HepG2 (cell line): ENCODE data around the gene FXN. TPM values are rescaled to one million over a fixed set of nuclear protein-coding genes. Genes with fewer than 3 reads are reported as not detected.

Source experiments
- FOXO1 ChIP-seq: sonication (generic); formaldehyde crosslinking; IDR thresholded peaks from 2 replicates; pipeline ENCODE4 v1.4.0; 2020; ENCODE audit warnings: missing genetic modification reagents
- GABPA ChIP-seq, 2 experiments: IDR thresholded peaks; 2 replicates each; pipeline ENCODE4 v1.6.1; 2011 to 2016; ENCODE audit warnings: low read depth in 2 of 2, low read length in 1 of 2, missing biosample characterization in 1 of 2, missing genetic modification characterization in 1 of 2
- HDAC1 ChIP-seq: sonication (generic); formaldehyde crosslinking; IDR thresholded peaks from 2 replicates; pipeline ENCODE4 v1.5.1; 2020; ENCODE audit warnings: mild to moderate bottlenecking, missing genetic modification reagents
- PITX1 ChIP-seq: sonication (generic); formaldehyde crosslinking; IDR thresholded peaks from 2 replicates; pipeline ENCODE4 v1.5.1; 2020; ENCODE audit warnings: mild to moderate bottlenecking, missing genetic modification reagents
- POLR2G ChIP-seq: fragments of 200-400 bp; formaldehyde crosslinking; IDR thresholded peaks from 2 replicates; pipeline ENCODE4 v1.6.1; 2018; ENCODE audit warnings: mild to moderate bottlenecking, low read depth, low read length, moderate library complexity
- RFXANK ChIP-seq: IDR thresholded peaks from 2 replicates; pipeline ENCODE4 v1.6.1; 2016
- SAP130 ChIP-seq: IDR thresholded peaks from 2 replicates; pipeline ENCODE4 v1.6.1; 2016; ENCODE audit warnings: low read depth
- TP53 ChIP-seq: sonication (generic); formaldehyde crosslinking; conservative IDR thresholded peaks from 2 replicates; pipeline ENCODE4 v1.4.0; 2020; ENCODE audit warnings: missing genetic modification reagents
- ZBTB38 ChIP-seq: sonication (generic); formaldehyde crosslinking; IDR thresholded peaks from 2 replicates; pipeline ENCODE4 v1.5.1; 2020; ENCODE audit warnings: mild to moderate bottlenecking, missing genetic modification reagents
- ZFYVE20 ChIP-seq: sonication (generic); formaldehyde crosslinking; IDR thresholded peaks from 2 replicates; pipeline ENCODE4 v1.8.0; 2023; ENCODE audit warnings: low read depth, mild to moderate bottlenecking, moderate library complexity, missing genetic modification reagents, borderline replicate concordance
- ZNF12 ChIP-seq: sonication (generic); formaldehyde crosslinking; IDR thresholded peaks from 2 replicates; pipeline ENCODE4 v1.5.0; 2020; ENCODE audit warnings: missing genetic modification reagents
- ZNF616 ChIP-seq: sonication (generic); formaldehyde crosslinking; IDR thresholded peaks from 2 replicates; pipeline ENCODE4 v1.5.0; 2020; ENCODE audit warnings: low read depth, mild to moderate bottlenecking, missing genetic modification reagents
- ZNF678 ChIP-seq: sonication (generic); formaldehyde crosslinking; IDR thresholded peaks from 2 replicates; pipeline ENCODE4 v1.4.0; 2020; ENCODE audit warnings: mild to moderate bottlenecking, missing genetic modification reagents
- ZSCAN20 ChIP-seq: sonication (generic); formaldehyde crosslinking; IDR thresholded peaks from 2 replicates; pipeline ENCODE4 v1.4.0; 2020; ENCODE audit warnings: missing genetic modification reagents, mild to moderate bottlenecking, borderline replicate concordance
- polyA plus RNA-seq, 8 experiments: library from polyadenylated mRNA; depleted of rRNA in 3 of 8; stranded (reverse) in 7 of 8; unstranded in 1 of 8; fragments of >200 nt; fragmentation: Illumina TruSeq in 4 of 8; extraction: Trizol in 4 of 8; gene quantifications; 2 replicates each; pipeline versions ENCODE4 v1.2.1 to v1.2.3, GENCODE V29; 2011 to 2016; ENCODE audit warnings: low read depth in 4 of 8, missing spikeins in 1 of 8, mixed read lengths in 1 of 8; ENCODE audit not compliant: insufficient read depth in 1 of 8
- total RNA-seq, 5 experiments: library from RNA; depleted of rRNA; stranded (reverse); fragments of >200 nt; fragmentation: Illumina TruSeq; extraction: Trizol; gene quantifications; 2 replicates each; pipeline ENCODE4 v1.2.3, GENCODE V29; 2016; ENCODE audit warnings: low read depth in 1 of 5
- TF ChIP-seq, protein P1 (sequence below): sonication (generic); formaldehyde crosslinking; IDR thresholded peaks from 2 replicates; pipeline ENCODE4 v1.5.0; 2020; ENCODE audit warnings: mild to moderate bottlenecking, missing genetic modification reagents
- TF ChIP-seq, protein P2 (sequence below): sonication (generic); formaldehyde crosslinking; IDR thresholded peaks from 2 replicates; pipeline ENCODE4 v1.5.1; 2020; ENCODE audit warnings: missing genetic modification reagents, mild to moderate bottlenecking, borderline replicate concordance
- TF ChIP-seq, protein P3 (sequence below): sonication (generic); formaldehyde crosslinking; IDR thresholded peaks from 2 replicates; pipeline ENCODE4 v1.4.0; 2020; ENCODE audit warnings: mild to moderate bottlenecking, missing genetic modification reagents
- TF ChIP-seq, protein P4 (sequence below): sonication (generic); formaldehyde crosslinking; IDR thresholded peaks from 2 replicates; pipeline ENCODE4 v1.5.0; 2020; ENCODE audit warnings: mild to moderate bottlenecking, missing genetic modification reagents, borderline replicate concordance
- TF ChIP-seq, protein P5 (sequence below): sonication (generic); formaldehyde crosslinking; IDR thresholded peaks from 2 replicates; pipeline ENCODE4 v1.4.0; 2020; ENCODE audit warnings: mild to moderate bottlenecking, missing genetic modification reagents

FXN gene
- total and polyA plus RNA-seq, 2 of the 13 experiments (the other 11 are each of a cell fraction or from before 2014, with no cell fraction given), result 24.1 to 26.0 TPM

DNA sequence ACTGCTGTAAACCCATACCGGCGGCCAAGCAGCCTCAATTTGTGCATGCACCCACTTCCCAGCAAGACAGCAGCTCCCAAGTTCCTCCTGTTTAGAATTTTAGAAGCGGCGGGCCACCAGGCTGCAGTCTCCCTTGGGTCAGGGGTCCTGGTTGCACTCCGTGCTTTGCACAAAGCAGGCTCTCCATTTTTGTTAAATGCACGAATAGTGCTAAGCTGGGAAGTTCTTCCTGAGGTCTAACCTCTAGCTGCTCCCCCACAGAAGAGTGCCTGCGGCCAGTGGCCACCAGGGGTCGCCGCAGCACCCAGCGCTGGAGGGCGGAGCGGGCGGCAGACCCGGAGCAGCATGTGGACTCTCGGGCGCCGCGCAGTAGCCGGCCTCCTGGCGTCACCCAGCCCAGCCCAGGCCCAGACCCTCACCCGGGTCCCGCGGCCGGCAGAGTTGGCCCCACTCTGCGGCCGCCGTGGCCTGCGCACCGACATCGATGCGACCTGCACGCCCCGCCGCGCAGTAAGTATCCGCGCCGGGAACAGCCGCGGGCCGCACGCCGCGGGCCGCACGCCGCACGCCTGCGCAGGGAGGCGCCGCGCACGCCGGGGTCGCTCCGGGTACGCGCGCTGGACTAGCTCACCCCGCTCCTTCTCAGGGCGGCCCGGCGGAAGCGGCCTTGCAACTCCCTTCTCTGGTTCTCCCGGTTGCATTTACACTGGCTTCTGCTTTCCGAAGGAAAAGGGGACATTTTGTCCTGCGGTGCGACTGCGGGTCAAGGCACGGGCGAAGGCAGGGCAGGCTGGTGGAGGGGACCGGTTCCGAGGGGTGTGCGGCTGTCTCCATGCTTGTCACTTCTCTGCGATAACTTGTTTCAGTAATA lies at the start of gene FXN (continued):
- TF ChIP-seq ZSCAN20 (CRISPR knock-in tag) (0 out of 2 replicates have a peak, but pooled peaks have one; percentile 52), ZNF678 (CRISPR knock-in tag) (peak; percentile 65; the same call in 1 of the 2 replicates), ZBTB38 (CRISPR knock-in tag) (peak; percentile 57; the same call in 1 of the 2 replicates), GABPA (IDR thresholded peaks at IDR 0.05; ENCODE audit: low read depth, low read length) (no peak), GABPA (CRISPR knock-in tag; IDR thresholded peaks at IDR 0.05; ENCODE audit: low read depth) (no peak), FOXO1 (CRISPR knock-in tag) (peak; percentile 33; the same call in 1 of the 2 replicates), ZFYVE20 (CRISPR knock-in tag) (no peak), ZNF12 (CRISPR knock-in tag) (0 out of 2 replicates have a peak, but pooled peaks have one; percentile 12), ZNF616 (CRISPR knock-in tag) (no peak), HDAC1 (peak; percentile 91), TP53 (CRISPR knock-in tag) (0 out of 2 replicates have a peak, but pooled peaks have one; percentile 47), RFXANK (CRISPR knock-in tag) (0 out of 2 replicates have a peak, but pooled peaks have one; percentile 32), POLR2G (peak; percentile 75), PITX1 (CRISPR knock-in tag) (no peak), SAP130 (CRISPR knock-in tag) (peak; percentile 82)
- TF ChIP-seq, protein P1, sequence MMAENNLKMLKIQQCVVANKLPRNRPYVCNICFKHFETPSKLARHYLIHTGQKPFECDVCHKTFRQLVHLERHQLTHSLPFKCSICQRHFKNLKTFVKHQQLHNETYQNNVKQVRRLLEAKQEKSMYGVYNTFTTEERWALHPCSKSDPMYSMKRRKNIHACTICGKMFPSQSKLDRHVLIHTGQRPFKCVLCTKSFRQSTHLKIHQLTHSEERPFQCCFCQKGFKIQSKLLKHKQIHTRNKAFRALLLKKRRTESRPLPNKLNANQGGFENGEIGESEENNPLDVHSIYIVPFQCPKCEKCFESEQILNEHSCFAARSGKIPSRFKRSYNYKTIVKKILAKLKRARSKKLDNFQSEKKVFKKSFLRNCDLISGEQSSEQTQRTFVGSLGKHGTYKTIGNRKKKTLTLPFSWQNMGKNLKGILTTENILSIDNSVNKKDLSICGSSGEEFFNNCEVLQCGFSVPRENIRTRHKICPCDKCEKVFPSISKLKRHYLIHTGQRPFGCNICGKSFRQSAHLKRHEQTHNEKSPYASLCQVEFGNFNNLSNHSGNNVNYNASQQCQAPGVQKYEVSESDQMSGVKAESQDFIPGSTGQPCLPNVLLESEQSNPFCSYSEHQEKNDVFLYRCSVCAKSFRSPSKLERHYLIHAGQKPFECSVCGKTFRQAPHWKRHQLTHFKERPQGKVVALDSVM (CRISPR knock-in tag), result peak; percentile 71
- TF ChIP-seq, protein P2, sequence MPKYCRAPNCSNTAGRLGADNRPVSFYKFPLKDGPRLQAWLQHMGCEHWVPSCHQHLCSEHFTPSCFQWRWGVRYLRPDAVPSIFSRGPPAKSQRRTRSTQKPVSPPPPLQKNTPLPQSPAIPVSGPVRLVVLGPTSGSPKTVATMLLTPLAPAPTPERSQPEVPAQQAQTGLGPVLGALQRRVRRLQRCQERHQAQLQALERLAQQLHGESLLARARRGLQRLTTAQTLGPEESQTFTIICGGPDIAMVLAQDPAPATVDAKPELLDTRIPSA, result peak; percentile 71; the same call in 1 of the 2 replicates
- TF ChIP-seq, protein P3, sequence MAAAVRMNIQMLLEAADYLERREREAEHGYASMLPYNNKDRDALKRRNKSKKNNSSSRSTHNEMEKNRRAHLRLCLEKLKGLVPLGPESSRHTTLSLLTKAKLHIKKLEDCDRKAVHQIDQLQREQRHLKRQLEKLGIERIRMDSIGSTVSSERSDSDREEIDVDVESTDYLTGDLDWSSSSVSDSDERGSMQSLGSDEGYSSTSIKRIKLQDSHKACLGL (CRISPR knock-in tag), result peak; percentile 77; the same call in 1 of the 2 replicates
- TF ChIP-seq, protein P4, sequence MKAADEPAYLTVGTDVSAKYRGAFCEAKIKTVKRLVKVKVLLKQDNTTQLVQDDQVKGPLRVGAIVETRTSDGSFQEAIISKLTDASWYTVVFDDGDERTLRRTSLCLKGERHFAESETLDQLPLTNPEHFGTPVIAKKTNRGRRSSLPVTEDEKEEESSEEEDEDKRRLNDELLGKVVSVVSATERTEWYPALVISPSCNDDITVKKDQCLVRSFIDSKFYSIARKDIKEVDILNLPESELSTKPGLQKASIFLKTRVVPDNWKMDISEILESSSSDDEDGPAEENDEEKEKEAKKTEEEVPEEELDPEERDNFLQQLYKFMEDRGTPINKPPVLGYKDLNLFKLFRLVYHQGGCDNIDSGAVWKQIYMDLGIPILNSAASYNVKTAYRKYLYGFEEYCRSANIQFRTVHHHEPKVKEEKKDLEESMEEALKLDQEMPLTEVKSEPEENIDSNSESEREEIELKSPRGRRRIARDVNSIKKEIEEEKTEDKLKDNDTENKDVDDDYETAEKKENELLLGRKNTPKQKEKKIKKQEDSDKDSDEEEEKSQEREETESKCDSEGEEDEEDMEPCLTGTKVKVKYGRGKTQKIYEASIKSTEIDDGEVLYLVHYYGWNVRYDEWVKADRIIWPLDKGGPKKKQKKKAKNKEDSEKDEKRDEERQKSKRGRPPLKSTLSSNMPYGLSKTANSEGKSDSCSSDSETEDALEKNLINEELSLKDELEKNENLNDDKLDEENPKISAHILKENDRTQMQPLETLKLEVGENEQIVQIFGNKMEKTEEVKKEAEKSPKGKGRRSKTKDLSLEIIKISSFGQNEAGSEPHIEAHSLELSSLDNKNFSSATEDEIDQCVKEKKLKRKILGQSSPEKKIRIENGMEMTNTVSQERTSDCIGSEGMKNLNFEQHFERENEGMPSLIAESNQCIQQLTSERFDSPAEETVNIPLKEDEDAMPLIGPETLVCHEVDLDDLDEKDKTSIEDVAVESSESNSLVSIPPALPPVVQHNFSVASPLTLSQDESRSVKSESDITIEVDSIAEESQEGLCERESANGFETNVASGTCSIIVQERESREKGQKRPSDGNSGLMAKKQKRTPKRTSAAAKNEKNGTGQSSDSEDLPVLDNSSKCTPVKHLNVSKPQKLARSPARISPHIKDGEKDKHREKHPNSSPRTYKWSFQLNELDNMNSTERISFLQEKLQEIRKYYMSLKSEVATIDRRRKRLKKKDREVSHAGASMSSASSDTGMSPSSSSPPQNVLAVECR (CRISPR knock-in tag), result peak; percentile 64; the same call in 1 of the 2 replicates
- TF ChIP-seq, protein P5, sequence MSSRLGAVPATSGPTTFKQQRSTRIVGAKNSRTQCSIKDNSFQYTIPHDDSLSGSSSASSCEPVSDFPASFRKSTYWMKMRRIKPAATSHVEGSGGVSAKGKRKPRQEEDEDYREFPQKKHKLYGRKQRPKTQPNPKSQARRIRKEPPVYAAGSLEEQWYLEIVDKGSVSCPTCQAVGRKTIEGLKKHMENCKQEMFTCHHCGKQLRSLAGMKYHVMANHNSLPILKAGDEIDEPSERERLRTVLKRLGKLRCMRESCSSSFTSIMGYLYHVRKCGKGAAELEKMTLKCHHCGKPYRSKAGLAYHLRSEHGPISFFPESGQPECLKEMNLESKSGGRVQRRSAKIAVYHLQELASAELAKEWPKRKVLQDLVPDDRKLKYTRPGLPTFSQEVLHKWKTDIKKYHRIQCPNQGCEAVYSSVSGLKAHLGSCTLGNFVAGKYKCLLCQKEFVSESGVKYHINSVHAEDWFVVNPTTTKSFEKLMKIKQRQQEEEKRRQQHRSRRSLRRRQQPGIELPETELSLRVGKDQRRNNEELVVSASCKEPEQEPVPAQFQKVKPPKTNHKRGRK (CRISPR knock-in tag), result 0 out of 2 replicates have a peak, but pooled peaks have one; percentile 61
